ENCODE results near the gene UTP15.

GRCh38 chr5:73540192-73540591 is 25.4 kb upstream of the UTP15 start:
- TF ChIP-seq, protein P1, sequence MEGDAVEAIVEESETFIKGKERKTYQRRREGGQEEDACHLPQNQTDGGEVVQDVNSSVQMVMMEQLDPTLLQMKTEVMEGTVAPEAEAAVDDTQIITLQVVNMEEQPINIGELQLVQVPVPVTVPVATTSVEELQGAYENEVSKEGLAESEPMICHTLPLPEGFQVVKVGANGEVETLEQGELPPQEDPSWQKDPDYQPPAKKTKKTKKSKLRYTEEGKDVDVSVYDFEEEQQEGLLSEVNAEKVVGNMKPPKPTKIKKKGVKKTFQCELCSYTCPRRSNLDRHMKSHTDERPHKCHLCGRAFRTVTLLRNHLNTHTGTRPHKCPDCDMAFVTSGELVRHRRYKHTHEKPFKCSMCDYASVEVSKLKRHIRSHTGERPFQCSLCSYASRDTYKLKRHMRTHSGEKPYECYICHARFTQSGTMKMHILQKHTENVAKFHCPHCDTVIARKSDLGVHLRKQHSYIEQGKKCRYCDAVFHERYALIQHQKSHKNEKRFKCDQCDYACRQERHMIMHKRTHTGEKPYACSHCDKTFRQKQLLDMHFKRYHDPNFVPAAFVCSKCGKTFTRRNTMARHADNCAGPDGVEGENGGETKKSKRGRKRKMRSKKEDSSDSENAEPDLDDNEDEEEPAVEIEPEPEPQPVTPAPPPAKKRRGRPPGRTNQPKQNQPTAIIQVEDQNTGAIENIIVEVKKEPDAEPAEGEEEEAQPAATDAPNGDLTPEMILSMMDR (IDR thresholded peaks at IDR 0.05), result no peak
- no peak for TF ChIP-seq POLR2AphosphoS5 (IDR thresholded peaks at IDR 0.05)
- TF ChIP-seq POLR2A (IDR thresholded peaks at IDR 0.05), result no peak

Data from gastroesophageal sphincter (tissue), 3 donors.